Fibroblast of lung (primary cell): ENCODE data around the gene ZDHHC14. TPM values are rescaled to one million over a fixed set of nuclear protein-coding genes. Genes with fewer than 3 reads are reported as not detected.
A peak's percentile ranks its signal among the peaks of the same experiment; 100 is the strongest.

Source experiments
- DNase-seq, 2 donors: peaks; one replicate each; pipeline versions ENCODE4 v3.0.0 to v3.0.0-alpha.2; 2010; ENCODE audit warnings: low read depth in 2 of 2
- H2AFZ ChIP-seq: 2 replicates; pipeline ENCODE4 v1.5.1; 2012; ENCODE audit warnings: low read length, control low read depth, inconsistent platforms
- H3K27ac ChIP-seq: 2 replicates; pipeline ENCODE4 v1.5.1; 2011; ENCODE audit warnings: low read length, control low read depth; ENCODE audit not compliant: insufficient read depth
- H3K27me3 ChIP-seq: 2 replicates; pipeline ENCODE4 v1.5.1; 2011; ENCODE audit warnings: mild to moderate bottlenecking, low read length; ENCODE audit not compliant: control insufficient read depth, insufficient read depth
- H3K36me3 ChIP-seq: 2 replicates; pipeline ENCODE4 v1.5.1; 2011; ENCODE audit warnings: low read length; ENCODE audit not compliant: control insufficient read depth, insufficient read depth
- H3K4me1 ChIP-seq: 2 replicates; pipeline ENCODE4 v1.5.1; 2011; ENCODE audit warnings: low read length; ENCODE audit not compliant: control insufficient read depth, insufficient read depth; ENCODE audit errors: extremely low read depth
- H3K4me2 ChIP-seq: 2 replicates; pipeline ENCODE4 v1.5.1; 2011; ENCODE audit warnings: low read length, control low read depth; ENCODE audit not compliant: insufficient read depth; ENCODE audit errors: extremely low read depth
- H3K4me3 ChIP-seq, 4 experiments: fragments of 200-600 bp in 1 of 4; sonication (generic) in 1 of 4; replicated peaks in 1 of 4; 2 replicates each; pipeline ENCODE4 v1.5.1; 2011 to 2016; ENCODE audit warnings: low read length in 4 of 4, low read depth in 3 of 4, mild to moderate bottlenecking in 3 of 4, control low read depth in 2 of 4, inconsistent platforms in 1 of 4, mixed read lengths in 1 of 4; ENCODE audit not compliant: insufficient read depth in 1 of 4; ENCODE audit errors: control extremely low read depth in 1 of 4
- H3K79me2 ChIP-seq: 2 replicates; pipeline ENCODE4 v1.5.1; 2012; ENCODE audit warnings: mild to moderate bottlenecking, low read length, inconsistent platforms; ENCODE audit not compliant: control insufficient read depth, insufficient read depth
- H3K9ac ChIP-seq: 2 replicates; pipeline ENCODE4 v1.5.1; 2011; ENCODE audit warnings: mild to moderate bottlenecking, low read length, control low read depth; ENCODE audit not compliant: insufficient read depth
- H3K9me3 ChIP-seq: 2 replicates; pipeline ENCODE4 v1.5.1; 2012; ENCODE audit warnings: low read depth, low read length; ENCODE audit not compliant: control insufficient read depth, insufficient read depth
- H4K20me1 ChIP-seq: 2 replicates; pipeline ENCODE4 v1.5.1; 2011; ENCODE audit warnings: low read length; ENCODE audit not compliant: control insufficient read depth, insufficient read depth; ENCODE audit errors: extremely low read depth
- CTCF ChIP-seq, 2 donors: IDR thresholded peaks in 1 of 2; conservative IDR thresholded peaks in 1 of 2; 1 replicate in 1 of 2; 2 replicates in 1 of 2; pipeline ENCODE4 v1.5.1; 2011 to 2012; ENCODE audit warnings: low read length in 2 of 2, control low read depth in 1 of 2, inconsistent platforms in 1 of 2, low read depth in 1 of 2, mild to moderate bottlenecking in 1 of 2
- EZH2 ChIP-seq: IDR thresholded peaks from 2 replicates; pipeline ENCODE4 v1.5.1; 2012; ENCODE audit warnings: low read length, control low read depth, mild to moderate bottlenecking; ENCODE audit errors: missing control alignments
- polyA plus RNA-seq, 2 donors: library from polyadenylated mRNA; depleted of rRNA in 1 of 2; stranded (reverse) in 1 of 2; unstranded in 1 of 2; fragments of >200 nt; gene quantifications; 2 replicates each; pipeline ENCODE4 v1.2.1, GENCODE V29; 2011 to 2012; ENCODE audit warnings: missing spikeins in 1 of 2
- total RNA-seq: library from RNA; depleted of rRNA; stranded (reverse); fragments of >200 nt; gene quantifications from 2 replicates; pipeline ENCODE4 v1.2.1, GENCODE V29; 2014

Gene ZDHHC14
- total and polyA plus RNA-seq, 2 donors (not counting 1 experiment from before 2014, with no cell fraction given), result 1.7 to 3.5 TPM

- H4K20me1 ChIP-seq, result no peaks in the 10 kb centered on the region
- H3K4me2 ChIP-seq, result no peak overlapping the region
- H3K9me3 ChIP-seq, result no peaks in the 10 kb centered on the region
- H3K27me3 ChIP-seq, result no peaks in the 10 kb centered on the region
- no peak overlapping the region for H3K27ac ChIP-seq
- no peak overlapping the region for H2AFZ ChIP-seq
- TF ChIP-seq EZH2 (no peak), CTCF (conservative IDR thresholded peaks at IDR 0.05 in 1 of 2, IDR thresholded peaks at IDR 0.05 in 1 of 2; ENCODE audit: low read depth in 1 of 2, low read length in 2 of 2) (no peak)
- no peak overlapping the region for H3K9ac ChIP-seq
- peak in 1 of 2 donors; percentile 43 for DNase-seq
- no peaks in the 10 kb centered on the region for H3K4me1 ChIP-seq
- H3K79me2 ChIP-seq, result no peaks in the 10 kb centered on the region
- no peaks in the 10 kb centered on the region for H3K36me3 ChIP-seq
- H3K4me3 ChIP-seq, result no peak overlapping the region
Measured at GRCh38 chr6:157579467-157580031, 198.6 kb downstream of the ZDHHC14 start.

- no peak overlapping the region for H3K27ac ChIP-seq
- H2AFZ ChIP-seq, result no peak overlapping the region
- H3K36me3 ChIP-seq, result no peaks in the 10 kb centered on the region
- H3K9me3 ChIP-seq, result no peaks in the 10 kb centered on the region
- no peak for DNase-seq
- H4K20me1 ChIP-seq, result no peaks in the 10 kb centered on the region
- no peak overlapping the region for H3K4me2 ChIP-seq
- no peaks in the 10 kb centered on the region for H3K79me2 ChIP-seq
- TF ChIP-seq EZH2, result no peak
- no peak for TF ChIP-seq CTCF (conservative IDR thresholded peaks at IDR 0.05 in 1 of 2, IDR thresholded peaks at IDR 0.05 in 1 of 2; ENCODE audit: low read depth in 1 of 2, low read length in 2 of 2)
- no peaks in the 10 kb centered on the region for H3K4me1 ChIP-seq
- no peak overlapping the region for H3K4me3 ChIP-seq
- no peaks in the 10 kb centered on the region for H3K27me3 ChIP-seq
- no peak overlapping the region for H3K9ac ChIP-seq
Measured at GRCh38 chr6:157584036-157584435, 203.0 kb downstream of the ZDHHC14 start.

GRCh38 chr6:157585274-157586087, 204.5 kb downstream of the ZDHHC14 start:
- Histone ChIP-seq H3K9ac (no peak overlapping the region), H3K4me3 (no peak overlapping the region), H3K9me3 (no peaks in the 10 kb centered on the region), H3K36me3 (no peaks in the 10 kb centered on the region), H3K27ac (no peak overlapping the region), H3K27me3 (no peaks in the 10 kb centered on the region), H2AFZ (no peak overlapping the region), H3K4me1 (no peaks in the 10 kb centered on the region), H3K4me2 (no peak overlapping the region), H4K20me1 (no peaks in the 10 kb centered on the region), H3K79me2 (no peaks in the 10 kb centered on the region)
- no peak for TF ChIP-seq EZH2
- TF ChIP-seq CTCF (conservative IDR thresholded peaks at IDR 0.05 in 1 of 2, IDR thresholded peaks at IDR 0.05 in 1 of 2; ENCODE audit: low read depth in 1 of 2, low read length in 2 of 2), result no peak
- DNase-seq, result no peak
